Stimulated activated CD4-positive, alpha-beta T cell treated with anti-CD3 and anti-CD28 coated beads, Interleukin-2, amount 100 ng/mL, for 48 hours (primary cell): ENCODE results near the gene PARP3.
A peak's percentile ranks its signal among the peaks of the same experiment; 100 is the strongest.
"Not testable (repeated sequence)": the region's sequence is repeated elsewhere in the genome, so short reads cannot be mapped to it uniquely, and the experiment has no call there.

Source experiments
- DNase-seq, 2 donors: peaks; one replicate each; pipeline ENCODE4 v3.0.0-alpha.2; 2020

The PARP3 gene

GRCh38 chr3:51986010-51986947, 44.1 kb downstream of the PARP3 start:
- DNase-seq = no peak

GRCh38 chr3:51987568-51987967, 45.4 kb downstream of the PARP3 start:
- DNase-seq = no peak

GRCh38 chr3:51988286-51989146, 46.4 kb downstream of the PARP3 start:
- DNase-seq = no peak

- DNase-seq = not testable (repeated sequence)
These were observed 48.4 kb downstream of the PARP3 start for GRCh38 chr3:51990501-51990971.

GRCh38 chr3:51992017-51992682, 50.0 kb downstream of the PARP3 start:
- no peak for DNase-seq

- not testable (repeated sequence) for DNase-seq
These were observed 51.5 kb downstream of the PARP3 start for GRCh38 chr3:51993657-51994056.

GRCh38 chr3:51994530-51994929, 52.4 kb downstream of the PARP3 start:
- no peak for DNase-seq

- peak; percentile 85 to 88 for DNase-seq
These were observed 53.4 kb downstream of the PARP3 start, which contains the start of gene RPL29 for GRCh38 chr3:51995346-51996163. Gene RPL29 (minus strand): TSS chr3:51995895. CDS start chr3:51995461, 434 bp downstream.

GRCh38 chr3:51997172-51997571, 55.0 kb downstream of the PARP3 start:
- no peak for DNase-seq

- DNase-seq = no peak
These were observed 55.9 kb downstream of the PARP3 start for GRCh38 chr3:51997935-51998596.
